GM04504 (cell line): ENCODE measurements around the gene BNIP3.
A peak's percentile ranks its signal among the peaks of the same experiment; 100 is the strongest.

ENCODE experiments used
- DNase-seq: peaks from one replicate; pipeline ENCODE4 v3.0.0-alpha.2; 2012; ENCODE audit warnings: low read depth

BNIP3 gene, protein sequence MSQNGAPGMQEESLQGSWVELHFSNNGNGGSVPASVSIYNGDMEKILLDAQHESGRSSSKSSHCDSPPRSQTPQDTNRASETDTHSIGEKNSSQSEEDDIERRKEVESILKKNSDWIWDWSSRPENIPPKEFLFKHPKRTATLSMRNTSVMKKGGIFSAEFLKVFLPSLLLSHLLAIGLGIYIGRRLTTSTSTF

GRCh38 chr10:131981429-131982184, at the start of gene BNIP3:
Gene BNIP3 (minus strand): TSS chr10:131981923. CDS start chr10:131981806, 117 bp downstream.
- peak; percentile 90 for DNase-seq

DNA sequence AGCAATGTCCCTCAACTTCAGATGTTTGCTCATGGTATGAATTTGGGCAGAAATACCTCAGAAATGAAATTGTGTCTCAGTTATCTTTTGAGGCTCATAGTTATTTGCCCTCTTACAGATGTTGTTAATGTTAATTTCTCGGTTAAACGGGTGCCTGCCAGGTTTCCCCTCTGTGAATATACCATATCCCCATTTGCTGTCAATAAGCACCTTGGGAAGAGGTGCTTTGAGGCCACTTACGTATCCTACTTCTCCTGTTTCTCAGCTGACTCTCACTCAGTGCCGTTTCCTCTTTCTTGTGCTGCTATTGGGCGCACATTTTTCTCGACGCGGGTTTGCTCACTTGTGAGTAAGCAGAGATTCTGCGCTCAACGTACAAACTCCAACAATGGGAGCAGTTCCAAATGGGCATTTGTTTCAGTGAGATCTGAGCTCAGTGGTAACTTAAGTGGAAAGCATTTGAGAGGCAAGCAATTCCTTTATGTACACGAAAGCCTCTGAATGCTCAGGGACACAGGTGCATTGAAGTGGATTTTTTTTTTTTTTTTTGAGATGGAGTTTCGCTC, 49.3 kb upstream of the BNIP3 start:
- DNase-seq = no peak

GRCh38 chr10:132028706-132029105, 47.0 kb upstream of the BNIP3 start:
- no peak for DNase-seq

GRCh38 chr10:132027423-132027983, 45.8 kb upstream of the BNIP3 start:
- DNase-seq = no peak

GRCh38 chr10:132023092-132023811, 41.5 kb upstream of the BNIP3 start:
- DNase-seq = peak; percentile 34

DNA sequence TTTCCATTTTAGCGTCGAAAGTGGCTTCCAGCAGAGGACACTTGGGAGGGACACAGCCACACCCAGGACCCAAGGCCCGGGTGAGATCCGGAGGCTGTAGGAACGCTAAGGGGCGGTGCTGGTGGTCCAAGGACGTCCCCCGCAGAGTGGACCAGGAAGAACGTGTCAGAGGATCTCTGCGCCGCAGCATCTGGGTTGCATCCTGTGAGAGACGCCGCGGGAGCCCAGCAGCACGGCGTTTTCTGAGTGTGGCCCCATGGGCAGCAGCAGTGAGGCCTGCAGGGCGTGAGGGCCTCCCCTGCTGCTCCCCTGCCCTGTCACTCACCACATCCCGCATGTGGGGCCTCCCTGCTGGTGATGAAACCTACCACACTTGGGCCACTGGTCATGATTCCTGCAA, 40.5 kb upstream of the BNIP3 start:
- no peak for DNase-seq

DNA sequence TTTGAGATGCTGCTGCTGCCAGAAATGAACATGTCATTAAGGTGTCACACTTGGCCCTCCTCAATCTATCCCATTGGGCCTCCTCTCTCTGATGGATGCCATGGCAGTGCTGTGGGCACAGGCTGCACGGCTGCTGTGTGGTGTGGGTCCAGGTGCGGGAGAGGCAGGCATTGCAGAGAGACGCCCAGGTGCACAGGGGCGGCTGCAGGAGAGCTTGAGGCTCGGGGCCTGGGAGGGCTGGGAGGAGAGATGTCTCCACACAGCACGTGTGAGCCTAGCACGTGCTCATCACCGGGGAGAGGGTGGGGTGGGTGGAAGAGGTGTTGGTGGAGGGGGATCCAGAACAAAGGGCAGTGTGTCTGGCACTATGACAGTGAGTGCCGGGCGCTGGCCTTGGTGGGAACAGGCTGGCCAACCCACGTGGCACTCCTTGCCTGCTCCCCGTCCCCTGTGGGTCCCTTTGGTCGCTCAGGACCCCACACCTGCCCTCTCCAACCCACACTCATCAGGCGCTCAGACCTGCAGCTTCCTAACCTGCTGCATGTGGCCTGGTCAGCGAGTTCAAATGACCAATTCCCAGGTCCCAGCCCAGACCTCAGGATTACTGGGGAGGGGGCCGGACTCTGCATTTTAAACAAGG, 39.9 kb upstream of the BNIP3 start:
- DNase-seq = no peak

DNA sequence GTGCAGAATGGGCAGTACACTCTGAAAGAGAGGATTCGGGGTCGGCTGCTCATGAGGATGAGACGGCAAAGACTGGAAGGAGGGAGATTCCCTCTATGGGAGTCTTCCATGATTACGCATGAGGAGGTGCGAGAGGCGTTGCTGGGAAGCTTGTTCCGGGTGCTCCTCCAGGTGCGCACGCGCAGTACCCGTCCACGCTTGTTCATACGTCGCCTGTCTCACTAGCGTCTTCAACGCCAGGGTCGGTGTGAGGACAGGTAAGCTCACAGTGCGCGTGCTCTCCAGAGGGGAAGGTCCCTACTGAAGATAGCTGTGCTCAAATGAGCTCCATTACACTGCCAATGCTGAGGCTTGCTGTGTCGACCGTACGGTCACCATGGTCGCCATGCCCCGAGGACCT, 39.3 kb upstream of the BNIP3 start:
- no peak for DNase-seq

- DNase-seq = no peak
Measured at GRCh38 chr10:132020456-132020855, 38.7 kb upstream of the BNIP3 start.

DNA sequence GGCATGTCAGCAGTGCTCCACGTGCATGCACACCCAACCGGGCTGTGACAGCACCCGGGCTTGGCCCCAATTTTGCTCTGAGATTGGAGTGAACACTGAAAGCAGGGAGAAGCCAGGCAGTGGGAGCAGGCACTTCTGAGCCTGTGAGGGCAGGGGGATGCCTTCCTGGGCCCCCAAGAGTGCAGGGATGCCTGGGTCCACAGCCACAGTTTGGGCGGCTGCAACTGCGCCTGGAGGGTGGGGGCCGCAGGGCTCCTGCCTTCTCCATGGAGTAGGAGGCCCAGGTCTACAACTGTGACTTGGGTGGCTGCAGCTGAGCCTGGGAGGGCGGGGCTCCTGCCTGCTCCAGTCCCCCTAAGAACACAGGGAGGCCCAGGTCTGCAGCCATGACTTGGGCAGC, 37.6 kb upstream of the BNIP3 start:
- no peak for DNase-seq

- DNase-seq = no peak
Measured at GRCh38 chr10:132018446-132018845, 36.7 kb upstream of the BNIP3 start.

GRCh38 chr10:132016514-132016913, 34.8 kb upstream of the BNIP3 start:
- no peak for DNase-seq

DNA sequence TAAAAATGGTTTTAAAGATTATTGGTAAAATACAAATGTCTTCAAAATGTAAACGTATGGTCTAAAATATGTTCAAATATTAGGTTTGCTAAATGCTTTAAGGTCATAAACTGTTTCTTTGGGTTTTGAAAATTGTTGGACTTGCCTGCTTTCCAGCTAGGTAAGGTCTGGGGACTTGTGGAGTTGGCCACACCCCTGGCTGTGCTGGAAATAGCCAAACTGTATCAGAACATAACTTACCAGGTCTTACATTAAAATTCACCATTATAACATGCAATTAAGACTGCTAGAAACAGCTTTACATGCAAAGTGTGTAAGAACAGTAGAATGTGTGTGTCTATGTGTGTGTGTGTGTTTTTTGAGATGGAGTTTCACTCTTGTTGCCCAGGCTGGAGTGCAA, 29.7 kb upstream of the BNIP3 start:
- no peak for DNase-seq

- DNase-seq = no peak
Measured at GRCh38 chr10:132011024-132011423, 29.3 kb upstream of the BNIP3 start.

GRCh38 chr10:132010483-132010882, 28.8 kb upstream of the BNIP3 start:
- no peak for DNase-seq

DNA sequence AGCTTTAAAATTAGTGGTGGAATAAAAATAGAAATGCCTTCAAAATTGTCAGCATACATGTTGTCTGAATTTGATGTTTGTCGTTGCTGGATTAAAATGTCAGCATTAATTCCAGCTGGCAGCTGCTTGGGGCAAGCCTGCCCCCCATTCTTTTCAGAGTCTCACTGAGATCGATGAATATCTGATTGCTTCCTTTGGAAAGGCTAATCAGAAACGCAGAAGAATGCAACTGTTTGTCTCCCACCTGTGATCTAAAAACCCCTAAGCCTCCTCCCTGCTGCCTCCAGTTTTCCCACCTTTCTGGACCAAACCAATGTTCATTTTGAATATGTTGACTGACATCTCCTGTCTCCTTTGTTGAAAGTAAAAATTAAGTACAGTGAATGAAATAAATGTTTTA, 27.9 kb upstream of the BNIP3 start:
- no peak for DNase-seq

- DNase-seq = no peak
Measured at GRCh38 chr10:132007681-132008080, 26.0 kb upstream of the BNIP3 start.

DNA sequence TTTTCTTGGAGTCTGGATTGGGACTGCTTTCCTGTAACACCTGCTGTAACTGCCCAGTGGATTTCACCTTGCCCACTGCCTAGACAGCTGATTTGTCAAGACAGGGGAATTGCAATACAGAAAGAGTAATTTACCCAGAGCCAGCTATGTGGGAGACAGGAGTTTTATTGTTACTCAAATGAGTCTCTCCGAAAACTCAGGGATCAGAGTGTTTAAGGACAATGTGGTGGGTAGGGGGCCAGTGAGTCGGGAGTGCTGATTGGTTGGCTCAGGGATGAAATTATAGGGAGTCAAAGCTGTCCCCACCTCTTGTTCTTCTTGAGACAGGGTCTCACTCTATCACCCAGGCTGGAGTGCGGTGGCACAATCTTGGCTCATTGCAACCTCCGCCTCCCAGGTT, 25.2 kb upstream of the BNIP3 start:
- no peak for DNase-seq

- no peak for DNase-seq
Measured at GRCh38 chr10:132005147-132005546, 23.4 kb upstream of the BNIP3 start.

- DNase-seq = no peak
Measured at GRCh38 chr10:132004052-132004451, 22.3 kb upstream of the BNIP3 start.

DNA sequence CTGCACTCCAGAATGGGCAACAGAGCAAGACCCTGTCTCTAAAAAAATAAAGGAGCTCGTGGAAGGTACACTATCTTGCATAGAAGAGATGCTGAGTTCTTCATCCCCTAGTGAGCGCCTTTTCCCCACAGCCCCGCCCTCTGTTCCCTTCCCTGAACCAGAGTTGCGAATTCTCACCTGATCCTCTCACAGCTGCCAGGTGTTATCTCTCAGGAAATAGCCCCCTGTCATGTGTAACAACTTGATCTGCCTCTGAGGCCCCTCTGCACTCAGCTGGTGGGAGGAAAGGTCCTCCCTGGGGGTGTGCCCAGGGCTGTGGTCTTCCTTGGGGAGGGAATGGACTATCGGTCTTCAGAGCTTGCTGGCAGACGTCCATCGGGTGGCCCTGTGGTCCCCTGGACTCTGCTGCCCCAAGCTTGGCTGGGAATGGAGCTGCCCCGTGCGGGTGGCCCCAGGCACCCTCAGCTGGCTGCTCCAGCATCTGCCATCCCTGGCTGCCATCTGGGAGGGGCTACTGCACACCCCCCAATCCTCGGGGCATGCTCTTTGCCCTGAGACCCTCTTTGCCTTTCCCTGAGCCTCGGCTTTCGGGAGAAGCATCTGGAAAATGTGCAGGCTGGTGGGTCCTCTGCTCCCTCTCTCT, 21.7 kb upstream of the BNIP3 start:
- DNase-seq = no peak

DNA sequence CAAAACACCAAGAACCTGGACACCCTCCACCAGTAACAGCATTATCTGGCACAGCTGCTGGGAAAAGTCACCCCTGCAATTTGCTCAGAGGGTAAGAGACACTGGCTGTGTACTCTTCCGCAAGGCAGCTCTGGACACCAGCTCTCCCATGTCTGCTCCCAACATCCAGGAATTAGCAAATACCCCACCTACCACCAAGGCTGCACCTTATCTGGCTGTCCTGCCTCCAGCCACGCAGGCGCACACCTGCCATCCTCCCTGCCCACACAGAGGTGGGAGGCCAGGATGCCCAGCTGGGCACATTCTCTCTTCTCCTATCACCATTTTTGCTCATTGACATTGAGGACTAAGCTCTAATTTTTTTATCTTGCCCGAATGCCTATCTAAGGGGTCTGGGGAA, 20.3 kb upstream of the BNIP3 start:
- no peak for DNase-seq
